ENCODE measurements around the gene ZBTB7A. TPM values are rescaled to one million over a fixed set of nuclear protein-coding genes. Genes with fewer than 3 reads are reported as not detected.
A peak's percentile ranks its signal among the peaks of the same experiment; 100 is the strongest.

ZBTB7A gene
- 100 to 1,000 TPM in 1 of 6 donors, 10 to 100 TPM in 5; 54.1 to 131 (median 72.6) TPM for total RNA-seq

GRCh38 chr19:4066682-4067395 is at the start of gene ZBTB7A:
Gene ZBTB7A (minus strand): TSS chr19:4066899. CDS start chr19:4055232, 11,667 bp downstream.
- ATAC-seq (ENCODE audit: low FRiP score in 2 of 2) (peak; percentile 64 to 70), DNase-seq (peak; percentile 93 to 96)
- no peaks in the 10 kb centered on the region for H3K9me3 ChIP-seq
- peak within 1 kb of the TSS; percentile 83 to 100 (median 99) for H3K4me3 ChIP-seq
- H3K27ac ChIP-seq = peak within 1 kb of the TSS; percentile 94 to 98 (median 97)
- peaks cover 0 to 9% (median 4%) of the 10 kb centered on the region in 4 donors for H3K36me3 ChIP-seq
- H3K27me3 ChIP-seq = no peaks in the 10 kb centered on the region
- 17% methylated on average over 1 of the region's 85 CpGs; no CpG with 5 or more reads in 1 of the 2 donors for WGBS, 2 donors
- H3K4me1 ChIP-seq = peaks cover 36 to 51% (median 44%) of the 10 kb centered on the region in 4 donors
- TF ChIP-seq POLR2A (IDR thresholded peaks at IDR 0.05) (peak in 3 of 4 donors; percentile 11 to 68 (median 18)), EP300 (IDR thresholded peaks at IDR 0.05) (no peak), POLR2AphosphoS5 (IDR thresholded peaks at IDR 0.05) (peak; percentile 46 to 79), CTCF (IDR thresholded peaks at IDR 0.05) (peak in 3 of 6 experiments; percentile 18 to 22 (median 20))

- no peak for ATAC-seq (ENCODE audit: low FRiP score in 2 of 2)
- H3K36me3 ChIP-seq = peaks cover 0 to 82% (median 54%) of the 10 kb centered on the region in 4 donors
These were observed 49.2 kb upstream of the ZBTB7A start for GRCh38 chr19:4115818-4116385.

GRCh38 chr19:4115050-4115817 is 48.5 kb upstream of the ZBTB7A start:
- Histone ChIP-seq H3K4me3 (no peak overlapping the region), H3K9me3 (no peaks in the 10 kb centered on the region), H3K4me1 (peaks cover 6 to 35% (median 17%) of the 10 kb centered on the region in 4 donors), H3K36me3 (peaks cover 0 to 87% (median 61%) of the 10 kb centered on the region in 4 donors), H3K27me3 (no peaks in the 10 kb centered on the region), H3K27ac (peak overlapping the region in 3 of 4 donors; percentile 55 to 64 (median 61))
- DNase-seq (peak; percentile 49 to 55), ATAC-seq (ENCODE audit: low FRiP score in 2 of 2) (no peak)
- TF ChIP-seq CTCF (IDR thresholded peaks at IDR 0.05) (no peak), POLR2A (IDR thresholded peaks at IDR 0.05) (no peak), POLR2AphosphoS5 (IDR thresholded peaks at IDR 0.05) (no peak), EP300 (IDR thresholded peaks at IDR 0.05) (no peak)
- 72% methylated on average over 11 to 27 of the region's 27 CpGs for WGBS, 2 donors

More at GRCh38 chr19:4115818-4116385, 49.2 kb upstream of the ZBTB7A start:
- DNase-seq = no peak
- Histone ChIP-seq H3K4me3 (no peak overlapping the region), H3K9me3 (no peaks in the 10 kb centered on the region), H3K4me1 (peaks cover 6 to 33% (median 18%) of the 10 kb centered on the region in 4 donors), H3K27ac (peak overlapping the region in 1 of 4 donors; percentile 61), H3K27me3 (no peaks in the 10 kb centered on the region)
- no peak for TF ChIP-seq EP300 (IDR thresholded peaks at IDR 0.05)
- no peak for TF ChIP-seq POLR2AphosphoS5 (IDR thresholded peaks at IDR 0.05)
- no peak for TF ChIP-seq POLR2A (IDR thresholded peaks at IDR 0.05)
- TF ChIP-seq CTCF (IDR thresholded peaks at IDR 0.05) = no peak
- WGBS, 2 donors = 82 to 93% methylated on average over 5 to 13 of the region's 13 CpGs

GRCh38 chr19:4114181-4114580 is 47.5 kb upstream of the ZBTB7A start:
- Histone ChIP-seq H3K4me1 (peaks cover 6 to 35% (median 17%) of the 10 kb centered on the region in 4 donors), H3K4me3 (no peak overlapping the region), H3K36me3 (peaks cover 0 to 91% (median 64%) of the 10 kb centered on the region in 4 donors), H3K9me3 (no peaks in the 10 kb centered on the region), H3K27me3 (no peaks in the 10 kb centered on the region), H3K27ac (peak overlapping the region in 1 of 4 donors; percentile 64)
- ATAC-seq (ENCODE audit: low FRiP score in 2 of 2) = no peak
- TF ChIP-seq POLR2A (IDR thresholded peaks at IDR 0.05) = no peak
- TF ChIP-seq CTCF (IDR thresholded peaks at IDR 0.05) = no peak
- TF ChIP-seq POLR2AphosphoS5 (IDR thresholded peaks at IDR 0.05) = no peak
- no peak for TF ChIP-seq EP300 (IDR thresholded peaks at IDR 0.05)
- DNase-seq = no peak
- 88 to 90% methylated on average over 17 to 19 of the region's 19 CpGs for WGBS, 2 donors

Measured in upper lobe of left lung (tissue), 6 donors.